Subcutaneous adipose tissue (tissue), 4 donors: ENCODE measurements around the gene PCDHA12. TPM values are rescaled to one million over a fixed set of nuclear protein-coding genes. Genes with fewer than 3 reads are reported as not detected.

Experiments used
- total RNA-seq, 4 donors: library from RNA; depleted of rRNA; stranded (reverse); fragments of >200 nt; gene quantifications; one replicate each; pipeline ENCODE4 v1.1.0, GENCODE V29; 2016
- TF ChIP-seq, protein P1 (sequence below): fragments of 450-650 bp; IDR thresholded peaks from one replicate; pipeline ENCODE4 v1.5.1; 2016; ENCODE audit warnings: low read depth, mild to moderate bottlenecking, control low read depth, antibody characterized with exemption, moderate library complexity

The PCDHA12 gene
- total RNA-seq, 4 donors from 2014 or later = 0.17 to 0.22 (median 0.19) TPM; not detected in 1

GRCh38 chr5:140857987-140858240 is 17.2 kb upstream of the PCDHA12 start:
- TF ChIP-seq, protein P1, sequence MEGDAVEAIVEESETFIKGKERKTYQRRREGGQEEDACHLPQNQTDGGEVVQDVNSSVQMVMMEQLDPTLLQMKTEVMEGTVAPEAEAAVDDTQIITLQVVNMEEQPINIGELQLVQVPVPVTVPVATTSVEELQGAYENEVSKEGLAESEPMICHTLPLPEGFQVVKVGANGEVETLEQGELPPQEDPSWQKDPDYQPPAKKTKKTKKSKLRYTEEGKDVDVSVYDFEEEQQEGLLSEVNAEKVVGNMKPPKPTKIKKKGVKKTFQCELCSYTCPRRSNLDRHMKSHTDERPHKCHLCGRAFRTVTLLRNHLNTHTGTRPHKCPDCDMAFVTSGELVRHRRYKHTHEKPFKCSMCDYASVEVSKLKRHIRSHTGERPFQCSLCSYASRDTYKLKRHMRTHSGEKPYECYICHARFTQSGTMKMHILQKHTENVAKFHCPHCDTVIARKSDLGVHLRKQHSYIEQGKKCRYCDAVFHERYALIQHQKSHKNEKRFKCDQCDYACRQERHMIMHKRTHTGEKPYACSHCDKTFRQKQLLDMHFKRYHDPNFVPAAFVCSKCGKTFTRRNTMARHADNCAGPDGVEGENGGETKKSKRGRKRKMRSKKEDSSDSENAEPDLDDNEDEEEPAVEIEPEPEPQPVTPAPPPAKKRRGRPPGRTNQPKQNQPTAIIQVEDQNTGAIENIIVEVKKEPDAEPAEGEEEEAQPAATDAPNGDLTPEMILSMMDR = no peak

GRCh38 chr5:140862441-140863295 is 12.4 kb upstream of the PCDHA12 start:
- TF ChIP-seq, protein P1 = no peak

DNA sequence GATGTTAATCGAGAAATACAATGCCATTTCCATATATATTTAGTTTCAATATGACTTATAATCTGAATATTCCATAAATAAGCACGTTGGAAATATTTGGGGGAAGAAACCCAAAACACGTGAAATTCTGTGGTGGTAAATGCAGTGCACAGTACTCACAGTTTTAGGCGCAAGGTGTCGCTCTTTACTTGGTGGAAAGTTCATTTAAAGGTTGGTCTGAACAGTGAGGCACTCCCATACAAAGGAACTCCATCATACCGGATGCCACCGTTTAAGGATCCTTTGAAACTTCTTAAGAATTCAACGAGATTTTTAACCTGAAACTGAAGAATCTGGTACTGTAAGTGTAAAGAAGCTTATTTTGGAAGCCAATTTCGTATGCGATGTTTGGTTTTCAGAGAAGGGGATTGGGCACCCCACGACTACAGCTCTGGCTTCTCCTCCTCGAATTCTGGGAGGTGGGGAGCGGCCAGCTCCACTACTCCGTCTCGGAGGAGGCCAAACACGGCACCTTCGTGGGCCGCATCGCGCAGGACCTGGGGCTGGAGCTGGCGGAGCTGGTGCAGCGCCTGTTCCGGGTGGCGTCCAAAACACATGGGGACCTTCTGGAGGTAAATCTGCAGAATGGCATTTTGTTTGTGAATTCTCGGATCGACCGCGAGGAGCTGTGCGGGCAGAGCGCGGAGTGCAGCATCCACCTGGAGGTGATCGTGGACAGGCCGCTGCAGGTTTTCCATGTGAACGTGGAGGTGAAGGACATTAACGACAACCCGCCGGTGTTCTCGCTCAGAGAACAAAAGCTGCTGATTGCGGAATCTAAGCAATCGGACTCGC is 6.2 kb upstream of the PCDHA12 start, which contains the start of gene PCDHA11:
PCDHA11 (plus strand) TSS at position 237 of the 834 bp plus-strand sequence; CDS start at position 384, 147 bp downstream.
- TF ChIP-seq, protein P1 = no peak

DNA sequence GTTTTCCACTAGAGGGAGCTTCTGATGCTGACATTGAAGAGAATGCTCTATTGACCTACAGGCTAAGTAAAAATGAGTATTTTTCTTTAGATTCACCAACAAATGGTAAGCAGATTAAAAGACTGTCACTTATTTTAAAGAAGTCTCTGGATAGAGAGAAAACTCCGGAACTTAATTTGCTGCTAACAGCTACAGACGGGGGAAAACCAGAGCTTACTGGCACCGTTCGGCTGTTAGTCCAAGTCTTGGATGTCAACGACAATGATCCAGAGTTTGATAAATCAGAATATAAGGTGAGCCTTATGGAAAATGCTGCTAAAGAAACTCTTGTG is 5.6 kb upstream of the PCDHA12 start:
- TF ChIP-seq, protein P1 = no peak

DNA sequence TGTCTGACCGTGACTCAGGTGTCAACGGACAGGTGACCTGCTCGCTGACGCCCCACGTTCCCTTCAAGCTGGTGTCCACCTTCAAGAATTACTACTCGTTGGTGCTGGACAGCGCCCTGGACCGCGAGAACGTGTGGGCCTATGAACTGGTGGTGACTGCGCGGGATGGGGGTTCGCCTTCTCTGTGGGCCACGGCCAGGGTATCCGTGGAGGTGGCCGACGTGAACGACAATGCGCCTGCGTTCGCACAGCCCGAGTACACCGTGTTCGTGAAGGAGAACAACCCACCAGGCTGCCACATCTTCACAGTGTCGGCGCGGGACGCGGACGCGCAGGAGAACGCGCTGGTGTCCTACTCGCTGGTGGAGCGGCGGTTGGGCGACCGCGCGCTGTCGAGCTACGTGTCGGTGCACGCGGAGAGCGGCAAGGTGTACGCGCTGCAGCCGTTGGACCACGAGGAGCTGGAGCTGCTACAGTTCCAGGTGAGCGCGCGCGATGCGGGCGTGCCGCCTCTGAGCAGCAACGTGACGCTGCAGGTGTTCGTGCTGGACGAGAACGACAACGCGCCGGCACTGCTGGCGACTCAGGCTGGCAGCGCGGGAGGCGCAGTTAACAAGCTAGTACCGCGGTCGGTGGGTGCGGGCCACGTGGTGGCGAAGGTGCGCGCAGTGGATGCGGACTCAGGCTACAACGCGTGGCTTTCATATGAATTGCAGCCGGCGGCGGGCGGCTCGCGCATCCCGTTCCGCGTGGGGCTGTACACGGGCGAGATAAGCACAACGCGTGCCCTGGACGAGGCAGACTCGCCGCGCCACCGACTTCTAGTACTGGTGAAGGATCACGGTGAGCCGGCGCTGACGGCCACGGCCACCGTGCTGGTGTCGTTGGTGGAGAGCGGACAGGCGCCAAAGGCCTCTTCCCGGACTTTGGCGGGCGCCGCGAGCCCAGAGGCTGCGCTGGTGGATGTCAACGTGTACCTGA is 4.6 kb upstream of the PCDHA12 start:
- TF ChIP-seq, protein P1 = no peak

DNA sequence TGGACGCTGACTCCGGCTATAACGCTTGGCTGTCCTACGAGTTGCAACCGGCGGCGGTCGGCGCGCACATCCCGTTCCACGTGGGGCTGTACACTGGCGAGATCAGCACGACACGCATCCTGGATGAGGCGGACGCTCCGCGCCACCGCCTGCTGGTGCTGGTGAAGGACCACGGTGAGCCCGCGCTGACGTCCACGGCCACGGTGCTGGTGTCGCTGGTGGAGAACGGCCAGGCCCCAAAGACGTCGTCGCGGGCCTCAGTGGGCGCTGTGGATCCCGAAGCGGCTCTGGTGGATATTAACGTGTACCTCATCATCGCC is 2.1 kb downstream of the PCDHA12 start:
- TF ChIP-seq, protein P1 = no peak
